ENCODE results near the gene GPN3.
A peak's percentile ranks its signal among the peaks of the same experiment; 100 is the strongest.

Gene GPN3

GRCh38 chr12:110403976-110404682 lies 63.9 kb downstream of the GPN3 start:
- H3K27ac ChIP-seq (ENCODE audit: low read depth, low read length): peak overlapping the region; percentile 100
- H3K9ac ChIP-seq (ENCODE audit: low read length): peak overlapping the region; percentile 99
- H3K27me3 ChIP-seq (ENCODE audit: control insufficient read depth, insufficient read depth, low read length): no peaks in the 10 kb centered on the region
- peak overlapping the region; percentile 83 for H3K4me3 ChIP-seq (ENCODE audit: low read depth, low read length)
- peaks cover 21% of the 10 kb centered on the region for H3K36me3 ChIP-seq (ENCODE audit: control insufficient read depth, insufficient read depth, low read length)
- no peaks in the 10 kb centered on the region for H3K9me3 ChIP-seq (ENCODE audit: control insufficient read depth, insufficient read depth, low read depth, low read length)
- H3K4me1 ChIP-seq (ENCODE audit: control insufficient read depth, insufficient read depth, low read length): peaks cover 6% of the 10 kb centered on the region

GRCh38 chr12:110403146-110403975 lies 64.7 kb downstream of the GPN3 start, which contains the start of gene ANAPC7:
Gene ANAPC7, minus strand, starts transcription at chr12:110403708. Its CDS starts 81 bp downstream, at chr12:110403627.
- peaks cover 6% of the 10 kb centered on the region for H3K4me1 ChIP-seq (ENCODE audit: control insufficient read depth, insufficient read depth, low read length)
- H3K9me3 ChIP-seq (ENCODE audit: control insufficient read depth, insufficient read depth, low read depth, low read length): no peaks in the 10 kb centered on the region
- H3K9ac ChIP-seq (ENCODE audit: low read length): peak within 1 kb of the TSS; percentile 99
- peak within 1 kb of the TSS; percentile 83 for H3K4me3 ChIP-seq (ENCODE audit: low read depth, low read length)
- H3K27ac ChIP-seq (ENCODE audit: low read depth, low read length): peak within 1 kb of the TSS; percentile 100
- H3K27me3 ChIP-seq (ENCODE audit: control insufficient read depth, insufficient read depth, low read length): no peaks in the 10 kb centered on the region
- peaks cover 25% of the 10 kb centered on the region for H3K36me3 ChIP-seq (ENCODE audit: control insufficient read depth, insufficient read depth, low read length)

Data from HUES6 (cell line).